T-helper 1 cell (primary cell): ENCODE results near the gene MAML3.

Experiments
- DNase-seq, 5 donors: peaks; one replicate each; pipeline ENCODE4 v3.0.0-alpha.2; 2012 to 2020

MAML3 gene

GRCh38 chr4:139987502-139987850 is 166.5 kb downstream of the MAML3 start:
- no peak for DNase-seq

DNA sequence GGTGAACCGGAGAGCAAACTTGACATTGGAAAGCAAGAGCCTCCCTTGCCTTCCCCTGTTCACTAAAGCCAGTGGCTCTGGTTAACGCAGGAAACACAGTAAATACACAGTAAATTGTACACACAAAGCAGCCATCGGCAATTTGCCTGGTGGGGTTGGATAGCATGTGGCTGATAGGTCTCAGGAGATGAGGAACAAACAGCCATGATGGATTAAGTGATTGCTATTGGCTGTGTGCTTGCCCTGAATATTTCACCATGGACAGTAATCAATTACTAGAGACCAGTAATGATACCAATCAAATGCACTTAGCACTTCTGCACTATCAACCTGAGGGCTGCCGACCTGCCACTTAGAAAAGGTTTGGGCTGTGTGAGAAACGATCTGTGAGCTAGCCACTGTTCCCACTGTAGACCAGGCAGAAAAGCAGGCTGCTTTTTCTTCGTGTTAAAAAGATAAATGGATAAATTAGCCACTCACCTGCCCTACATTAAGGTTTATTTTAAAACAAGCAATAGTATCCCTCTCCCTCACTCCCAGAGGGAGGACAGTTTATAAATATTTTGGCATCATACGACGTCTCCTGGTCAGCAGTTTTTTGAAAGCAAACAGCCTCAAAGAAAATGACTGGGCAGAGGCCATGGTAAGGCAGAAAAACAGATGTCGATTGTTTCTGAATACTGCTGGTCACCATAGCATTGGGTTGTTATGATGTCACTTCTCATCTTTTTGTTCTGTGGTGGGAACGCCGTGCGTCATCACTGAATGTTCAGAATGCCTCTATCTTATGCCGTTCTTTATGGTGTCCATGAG is 167.1 kb downstream of the MAML3 start:
- no peak for DNase-seq

- no peak for DNase-seq
Observed at GRCh38 chr4:139986106-139986505, 167.9 kb downstream of the MAML3 start.

DNA sequence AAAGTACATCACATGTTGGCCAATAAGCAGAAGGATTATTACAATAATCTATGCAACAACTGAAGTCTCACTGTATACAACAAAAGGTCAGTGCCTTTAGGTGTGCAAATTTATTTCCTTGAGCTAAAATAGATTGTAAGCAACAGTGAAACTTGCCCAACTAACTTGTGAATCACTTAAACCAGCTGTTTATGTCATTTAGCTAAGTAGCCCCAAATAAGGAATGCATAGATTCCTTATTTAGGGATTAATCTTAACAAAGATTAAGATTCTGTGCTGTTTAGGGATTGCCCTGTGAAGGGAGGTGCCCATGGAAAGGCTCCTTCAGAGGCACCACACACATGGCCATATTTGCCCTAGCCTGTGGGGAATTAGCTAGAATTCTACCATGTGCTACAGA is 168.6 kb downstream of the MAML3 start:
- DNase-seq = no peak

GRCh38 chr4:139984471-139984870 is 169.5 kb downstream of the MAML3 start:
- no peak for DNase-seq

DNA sequence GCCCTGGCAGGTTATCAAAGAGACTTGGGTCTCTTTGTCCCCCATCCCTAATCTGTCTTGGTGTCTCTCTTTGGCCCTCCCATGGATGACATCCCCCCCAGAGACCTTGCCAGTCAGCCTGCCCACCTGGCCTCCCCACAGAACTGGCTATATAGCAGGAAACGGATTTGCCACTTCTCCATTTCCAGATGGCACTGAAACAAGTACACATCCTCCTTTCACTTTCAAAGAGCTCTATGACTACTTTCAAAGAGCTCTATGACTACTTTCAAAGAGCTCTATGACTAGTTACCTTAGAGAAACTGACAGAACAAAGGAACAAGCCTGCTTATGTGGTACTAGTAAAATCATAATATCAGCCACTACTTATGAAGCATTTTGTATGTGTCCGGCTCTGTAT is 175.3 kb downstream of the MAML3 start:
- DNase-seq = peak in 1 of 5 donors; percentile 66

GRCh38 chr4:139977838-139978609 is 176.0 kb downstream of the MAML3 start:
- no peak for DNase-seq

- no peak for DNase-seq
Observed at GRCh38 chr4:139975830-139976272, 178.1 kb downstream of the MAML3 start.

DNA sequence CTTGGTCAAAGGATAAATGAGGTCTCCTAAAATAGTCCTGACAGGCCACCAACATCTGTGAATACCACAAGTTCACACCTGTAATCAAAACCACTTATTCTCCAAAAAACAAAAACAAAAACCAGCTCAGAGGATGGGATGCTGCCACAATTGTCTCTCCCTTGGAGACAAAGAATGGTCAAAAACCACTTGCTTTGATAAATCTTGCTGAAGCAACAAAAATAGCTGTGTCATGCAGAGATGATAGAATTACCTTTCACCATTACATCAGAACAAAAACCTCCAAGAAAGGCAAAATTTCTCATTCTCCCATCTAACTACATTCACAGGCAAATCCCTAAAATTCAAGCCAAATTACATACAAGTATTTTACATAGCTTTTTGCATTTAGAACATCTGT is 180.4 kb downstream of the MAML3 start:
- no peak for DNase-seq

DNA sequence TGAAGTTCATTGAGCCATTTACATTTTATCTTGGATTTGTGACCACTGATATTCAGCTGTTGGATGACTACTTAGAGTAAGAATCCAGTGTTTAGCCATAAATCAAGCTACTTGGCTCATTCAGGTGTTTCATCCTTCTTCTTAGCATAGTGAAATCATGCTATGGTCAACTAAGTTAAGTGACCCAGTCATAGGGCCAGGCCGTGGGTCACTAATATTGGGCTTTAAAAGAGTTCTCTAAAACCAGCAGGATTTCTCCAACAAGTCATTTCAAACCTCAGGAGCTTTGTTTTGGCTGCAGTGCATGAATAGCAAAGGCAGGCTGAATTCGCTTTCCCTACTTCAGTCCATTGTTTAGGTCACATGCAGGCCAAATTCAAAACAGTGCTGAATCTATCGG is 181.0 kb downstream of the MAML3 start:
- DNase-seq = no peak

- DNase-seq = no peak
Observed at GRCh38 chr4:139972305-139972704, 181.7 kb downstream of the MAML3 start.

- DNase-seq = no peak
Observed at GRCh38 chr4:139971111-139971510, 182.9 kb downstream of the MAML3 start.

DNA sequence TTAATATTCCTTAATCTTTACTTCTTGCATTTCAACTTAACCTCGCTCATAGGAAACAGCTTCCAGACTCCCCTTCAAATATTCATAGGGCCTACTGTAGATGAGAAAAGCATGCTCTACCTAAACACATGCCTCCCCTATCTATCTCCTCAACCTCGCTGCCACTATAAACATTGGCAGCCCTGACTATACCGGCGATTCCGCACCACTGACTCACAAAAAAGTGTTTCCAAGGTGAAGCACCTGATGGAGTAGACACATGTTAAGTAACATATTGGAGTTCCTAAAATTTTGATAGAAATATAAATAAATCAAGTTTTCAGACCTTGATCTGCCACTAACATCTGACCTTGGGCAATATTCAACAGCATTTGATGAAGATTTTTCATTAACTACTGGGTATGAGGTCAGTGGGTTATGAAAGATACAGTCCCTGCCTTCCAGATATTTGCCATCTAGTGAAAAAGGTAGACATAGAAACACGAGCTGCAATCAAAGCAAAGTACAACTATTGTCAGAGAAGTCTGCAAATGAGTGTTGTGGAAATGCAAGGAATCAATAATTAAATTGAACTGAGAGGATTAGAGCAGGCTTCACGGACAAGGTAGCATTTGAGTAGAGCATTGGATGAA is 184.2 kb downstream of the MAML3 start:
- no peak for DNase-seq

- no peak for DNase-seq
Observed at GRCh38 chr4:139968831-139969230, 185.2 kb downstream of the MAML3 start.

- no peak for DNase-seq
Observed at GRCh38 chr4:139966383-139966782, 187.6 kb downstream of the MAML3 start.

GRCh38 chr4:139965789-139966188 is 188.2 kb downstream of the MAML3 start:
- DNase-seq = no peak

GRCh38 chr4:139963708-139964107 is 190.3 kb downstream of the MAML3 start:
- DNase-seq = no peak

DNA sequence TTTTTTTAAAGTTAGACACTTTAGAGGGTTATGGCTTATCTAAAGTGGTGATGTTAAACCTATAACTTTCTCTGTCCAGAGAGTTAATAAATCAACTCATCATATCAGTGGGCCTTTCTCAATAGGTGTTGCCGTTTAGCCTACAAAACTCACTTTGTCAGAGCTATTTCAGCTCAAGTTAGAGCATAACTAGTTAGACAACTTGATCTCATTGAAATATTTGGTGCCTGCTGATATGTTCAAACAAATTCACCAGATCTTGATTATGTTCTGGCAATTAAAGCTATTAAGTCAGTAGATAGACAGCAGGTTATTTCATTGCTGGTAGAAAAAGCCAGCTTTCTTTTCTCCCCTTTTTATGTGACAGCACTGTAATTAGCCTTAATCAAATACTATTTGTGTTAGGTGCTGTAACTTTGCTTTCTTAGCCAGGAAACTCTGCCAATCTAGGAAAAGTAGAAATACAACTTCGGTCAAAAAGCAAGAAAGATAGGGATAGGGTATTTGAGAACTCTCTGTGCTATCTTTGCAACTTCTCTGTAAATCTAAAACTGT is 191.8 kb downstream of the MAML3 start:
- DNase-seq = no peak

DNA sequence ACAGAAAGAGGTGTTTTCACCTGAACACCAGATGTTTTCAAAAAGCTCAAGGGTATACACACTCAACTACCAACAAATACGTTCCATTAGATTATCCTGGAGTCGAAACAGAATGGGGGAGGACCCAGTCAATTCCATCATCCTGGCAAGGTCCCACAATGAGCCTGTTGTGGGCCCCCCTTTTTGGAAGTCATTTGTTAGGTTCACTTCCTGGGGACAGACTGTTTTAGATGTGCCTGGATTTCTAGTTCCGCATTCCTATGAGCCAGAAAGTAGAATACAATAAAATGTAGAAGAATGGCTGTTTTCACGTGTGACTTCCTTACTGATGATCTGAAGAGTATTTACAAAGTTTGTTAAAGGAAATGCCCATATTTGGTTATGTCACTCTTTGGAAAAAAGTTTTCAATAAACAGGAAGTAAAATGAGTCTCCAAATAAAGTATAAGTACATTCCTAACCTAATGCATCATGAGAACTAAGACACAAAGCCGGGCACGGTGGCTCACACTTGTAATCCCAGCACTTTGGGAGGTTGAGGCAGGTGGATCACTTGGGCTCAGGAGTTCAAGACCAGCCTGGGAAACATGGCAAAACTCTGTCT is 192.5 kb downstream of the MAML3 start:
- no peak for DNase-seq

GRCh38 chr4:139959396-139959795 is 194.6 kb downstream of the MAML3 start:
- DNase-seq = no peak

- no peak for DNase-seq
Observed at GRCh38 chr4:139958739-139959098, 195.3 kb downstream of the MAML3 start.

DNA sequence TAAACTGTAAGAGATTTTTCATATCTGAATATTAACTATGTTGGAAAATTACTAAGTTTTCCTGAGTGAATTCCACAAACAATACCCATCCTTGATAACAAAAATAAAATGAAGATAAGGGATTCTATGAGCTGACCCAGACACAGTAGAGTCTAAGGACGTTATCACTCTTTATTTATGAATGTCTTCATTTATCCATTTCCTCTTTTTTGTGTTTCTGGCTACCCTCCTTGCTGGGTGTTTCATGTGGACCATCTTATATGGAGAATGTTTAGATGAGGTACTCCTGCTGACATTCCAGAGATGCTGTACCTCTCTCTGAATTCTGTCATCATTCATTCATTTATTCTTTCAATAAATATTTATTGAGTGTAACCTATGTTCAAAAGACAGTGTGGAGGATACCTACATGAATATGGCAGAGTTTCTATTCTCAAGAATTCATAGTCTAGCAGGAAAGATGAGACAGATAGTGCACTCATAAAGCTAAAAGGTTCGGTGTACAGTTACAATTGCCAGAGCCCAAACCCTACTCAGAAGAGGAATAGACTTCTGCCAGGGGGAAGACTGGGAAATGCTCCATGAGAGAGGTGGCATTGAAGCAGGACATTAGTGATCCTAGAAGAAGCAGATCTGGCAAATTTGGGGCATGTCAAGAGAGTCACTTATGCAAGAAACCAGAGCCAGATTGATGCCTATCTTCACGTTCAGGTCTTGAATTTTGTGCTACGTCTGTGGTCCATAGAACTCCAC is 195.8 kb downstream of the MAML3 start:
- DNase-seq = no peak
